Parathyroid adenoma (tissue), 2 donors: ENCODE measurements around the gene LONP1.

Experiments used
- H2AFZ ChIP-seq: fragments of 300-600 bp; sonication (generic); one replicate; pipeline ENCODE4 v1.7.0; 2017; ENCODE audit warnings: antibody characterized with exemption, mild to moderate bottlenecking
- H3K27ac ChIP-seq: fragments of 300-600 bp; sonication (generic); one replicate; pipeline ENCODE4 v1.7.0; 2017
- H3K27me3 ChIP-seq: fragments of 300-600 bp; sonication (generic); one replicate; pipeline ENCODE4 v1.7.0; 2017; ENCODE audit warnings: low read length; ENCODE audit not compliant: control insufficient read depth, insufficient read depth
- H3K36me3 ChIP-seq: fragments of 300-600 bp; sonication (generic); one replicate; pipeline ENCODE4 v1.7.0; 2017; ENCODE audit warnings: low read length; ENCODE audit not compliant: control insufficient read depth, insufficient read depth
- H3K4me1 ChIP-seq: fragments of 300-600 bp; sonication (generic); one replicate; pipeline ENCODE4 v1.7.0; 2017; ENCODE audit warnings: control low read depth
- H3K4me2 ChIP-seq: fragments of 300-600 bp; sonication (generic); one replicate; pipeline ENCODE4 v1.7.0; 2017; ENCODE audit warnings: low read length
- H3K4me3 ChIP-seq: fragments of 300-600 bp; sonication (generic); one replicate; pipeline ENCODE4 v1.7.0; 2017; ENCODE audit warnings: low read depth, low read length
- H3K79me2 ChIP-seq: fragments of 300-600 bp; sonication (generic); one replicate; pipeline ENCODE4 v1.7.0; 2017; ENCODE audit warnings: control low read depth
- H3K9ac ChIP-seq: fragments of 300-600 bp; sonication (generic); one replicate; pipeline ENCODE4 v1.7.0; 2017; ENCODE audit warnings: mild to moderate bottlenecking
- H3K9me3 ChIP-seq: fragments of 300-600 bp; sonication (generic); one replicate; pipeline ENCODE4 v1.7.0; 2017; ENCODE audit warnings: low read length; ENCODE audit not compliant: control insufficient read depth
- TF ChIP-seq, protein P1 (sequence below): fragments of 300-600 bp; sonication (generic); IDR thresholded peaks from one replicate; pipeline ENCODE4 v1.7.0; 2017; ENCODE audit warnings: antibody characterized with exemption, mild to moderate bottlenecking
- donor health status: primary hyperparathyroidism.

The LONP1 gene

DNA sequence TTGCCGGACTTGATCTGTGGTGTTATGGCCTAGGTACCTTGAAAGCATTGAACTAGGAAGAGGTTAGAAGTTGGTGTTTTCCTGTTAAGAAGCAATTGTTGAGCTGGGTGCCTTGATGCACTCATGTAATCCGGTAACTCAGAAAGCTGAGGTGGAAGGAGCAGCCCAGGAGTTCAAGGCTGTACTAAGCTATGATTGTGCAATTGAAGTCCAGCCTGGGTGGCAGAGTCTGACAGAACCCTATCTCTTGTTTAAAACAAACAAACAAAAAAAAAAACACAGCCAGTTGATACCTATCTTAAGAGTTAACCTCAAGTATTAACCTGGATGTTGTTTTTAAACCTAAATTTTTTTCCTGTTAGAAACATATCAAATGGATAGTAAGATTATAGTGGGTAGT is 77.7 kb downstream of the LONP1 start:
- Histone ChIP-seq H3K27me3 (no peaks in the 10 kb centered on the region), H3K79me2 (peaks cover 82% of the 10 kb centered on the region), H3K27ac (no peak overlapping the region), H3K36me3 (no peaks in the 10 kb centered on the region), H3K9ac (no peak overlapping the region), H3K4me1 (peaks cover 3% of the 10 kb centered on the region), H3K4me3 (no peak overlapping the region), H2AFZ (no peak overlapping the region), H3K4me2 (no peak overlapping the region), H3K9me3 (no peaks in the 10 kb centered on the region)
- TF ChIP-seq, protein P1, sequence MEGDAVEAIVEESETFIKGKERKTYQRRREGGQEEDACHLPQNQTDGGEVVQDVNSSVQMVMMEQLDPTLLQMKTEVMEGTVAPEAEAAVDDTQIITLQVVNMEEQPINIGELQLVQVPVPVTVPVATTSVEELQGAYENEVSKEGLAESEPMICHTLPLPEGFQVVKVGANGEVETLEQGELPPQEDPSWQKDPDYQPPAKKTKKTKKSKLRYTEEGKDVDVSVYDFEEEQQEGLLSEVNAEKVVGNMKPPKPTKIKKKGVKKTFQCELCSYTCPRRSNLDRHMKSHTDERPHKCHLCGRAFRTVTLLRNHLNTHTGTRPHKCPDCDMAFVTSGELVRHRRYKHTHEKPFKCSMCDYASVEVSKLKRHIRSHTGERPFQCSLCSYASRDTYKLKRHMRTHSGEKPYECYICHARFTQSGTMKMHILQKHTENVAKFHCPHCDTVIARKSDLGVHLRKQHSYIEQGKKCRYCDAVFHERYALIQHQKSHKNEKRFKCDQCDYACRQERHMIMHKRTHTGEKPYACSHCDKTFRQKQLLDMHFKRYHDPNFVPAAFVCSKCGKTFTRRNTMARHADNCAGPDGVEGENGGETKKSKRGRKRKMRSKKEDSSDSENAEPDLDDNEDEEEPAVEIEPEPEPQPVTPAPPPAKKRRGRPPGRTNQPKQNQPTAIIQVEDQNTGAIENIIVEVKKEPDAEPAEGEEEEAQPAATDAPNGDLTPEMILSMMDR: no peak
